GM23248 (cell line): ENCODE measurements around the gene CREBBP.

Source experiments
- EZH2 ChIP-seq: fragments of 200-600 bp; sonication (generic); IDR thresholded peaks from 2 replicates; pipeline ENCODE4 v1.6.1; 2018; ENCODE audit warnings: antibody characterized with exemption, mild to moderate bottlenecking; ENCODE audit not compliant: insufficient read depth, poor library complexity, severe bottlenecking
- EZH2phosphoT487 ChIP-seq: fragments of 200-600 bp; sonication (generic); IDR thresholded peaks from 2 replicates; pipeline ENCODE4 v1.6.1; 2018; ENCODE audit warnings: antibody characterized with exemption, moderate library complexity, mild to moderate bottlenecking, low read depth; ENCODE audit not compliant: insufficient read depth

- TF ChIP-seq EZH2phosphoT487: no peak
- no peak for TF ChIP-seq EZH2
Measured at GRCh38 chr16:3769013-3769412, 111.5 kb downstream of the CREBBP start.
